ENCODE measurements around the gene ADCY7.

ADCY7 gene

DNA sequence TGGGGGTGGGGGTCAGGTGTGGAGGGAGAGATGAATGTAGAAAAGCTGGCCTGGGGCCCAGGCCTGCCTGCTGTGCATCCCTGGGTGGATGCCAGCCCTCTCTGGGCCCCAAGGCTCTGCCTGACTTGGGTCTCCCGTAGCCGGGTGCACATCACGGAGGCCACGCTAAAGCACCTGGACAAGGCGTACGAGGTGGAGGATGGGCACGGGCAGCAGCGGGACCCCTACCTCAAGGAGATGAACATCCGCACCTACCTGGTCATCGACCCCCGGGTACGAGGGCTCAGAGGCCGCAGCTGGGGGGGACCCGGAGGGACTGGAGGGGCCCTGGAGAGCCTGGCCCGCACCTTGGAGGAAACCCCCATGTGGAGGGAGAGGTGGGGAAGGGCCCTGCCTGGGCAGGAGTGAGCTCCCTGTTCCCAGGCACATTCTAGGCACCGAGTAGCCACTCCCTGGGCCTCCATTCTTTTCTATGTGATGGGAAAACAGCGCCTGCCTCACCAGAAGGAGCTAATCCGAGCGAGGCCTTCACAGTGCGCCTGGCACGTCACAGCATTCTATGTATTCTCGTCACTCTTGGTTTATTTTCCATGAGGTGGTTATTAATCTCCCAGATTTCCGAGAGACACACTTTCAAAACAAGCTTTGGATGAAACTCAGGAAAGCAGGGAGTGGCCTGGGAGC lies 34.7 kb downstream of the ADCY7 start:
- no peak for DNase-seq

GRCh38 chr16:50301626-50302471 lies 35.5 kb downstream of the ADCY7 start:
- no peak for DNase-seq

GRCh38 chr16:50302472-50303005 lies 36.2 kb downstream of the ADCY7 start:
- DNase-seq, result no peak

DNA sequence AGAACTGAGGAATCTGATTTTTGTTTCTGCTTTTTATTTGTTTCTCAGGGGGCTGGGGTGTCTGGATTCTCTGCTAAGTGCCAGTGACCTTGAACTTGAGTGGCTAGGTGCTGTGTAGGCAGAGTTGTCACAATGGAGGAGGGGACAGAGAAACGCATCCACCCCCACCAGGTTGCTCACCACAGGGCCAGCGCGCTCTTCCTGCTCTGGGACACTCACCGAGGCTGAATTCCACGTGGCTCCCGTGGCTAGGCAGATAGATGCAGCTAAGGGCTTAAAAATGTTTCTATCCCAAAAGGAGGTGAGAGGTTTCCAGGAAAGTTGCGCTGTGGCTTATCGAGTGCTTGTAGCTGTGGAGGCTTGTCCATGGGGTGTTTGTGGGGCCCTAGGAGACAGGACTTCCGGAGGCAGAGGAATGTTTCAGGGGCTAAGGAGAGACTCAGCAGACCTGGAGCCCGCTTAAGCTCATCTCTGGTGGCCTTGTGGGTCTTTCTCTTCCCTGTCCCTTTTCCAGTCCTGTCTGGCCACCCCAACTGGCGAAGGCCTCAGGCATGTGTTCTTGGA lies 36.8 kb downstream of the ADCY7 start:
- DNase-seq, result no peak

- no peak for DNase-seq
Observed at GRCh38 chr16:50303605-50304466, 37.5 kb downstream of the ADCY7 start.

DNA sequence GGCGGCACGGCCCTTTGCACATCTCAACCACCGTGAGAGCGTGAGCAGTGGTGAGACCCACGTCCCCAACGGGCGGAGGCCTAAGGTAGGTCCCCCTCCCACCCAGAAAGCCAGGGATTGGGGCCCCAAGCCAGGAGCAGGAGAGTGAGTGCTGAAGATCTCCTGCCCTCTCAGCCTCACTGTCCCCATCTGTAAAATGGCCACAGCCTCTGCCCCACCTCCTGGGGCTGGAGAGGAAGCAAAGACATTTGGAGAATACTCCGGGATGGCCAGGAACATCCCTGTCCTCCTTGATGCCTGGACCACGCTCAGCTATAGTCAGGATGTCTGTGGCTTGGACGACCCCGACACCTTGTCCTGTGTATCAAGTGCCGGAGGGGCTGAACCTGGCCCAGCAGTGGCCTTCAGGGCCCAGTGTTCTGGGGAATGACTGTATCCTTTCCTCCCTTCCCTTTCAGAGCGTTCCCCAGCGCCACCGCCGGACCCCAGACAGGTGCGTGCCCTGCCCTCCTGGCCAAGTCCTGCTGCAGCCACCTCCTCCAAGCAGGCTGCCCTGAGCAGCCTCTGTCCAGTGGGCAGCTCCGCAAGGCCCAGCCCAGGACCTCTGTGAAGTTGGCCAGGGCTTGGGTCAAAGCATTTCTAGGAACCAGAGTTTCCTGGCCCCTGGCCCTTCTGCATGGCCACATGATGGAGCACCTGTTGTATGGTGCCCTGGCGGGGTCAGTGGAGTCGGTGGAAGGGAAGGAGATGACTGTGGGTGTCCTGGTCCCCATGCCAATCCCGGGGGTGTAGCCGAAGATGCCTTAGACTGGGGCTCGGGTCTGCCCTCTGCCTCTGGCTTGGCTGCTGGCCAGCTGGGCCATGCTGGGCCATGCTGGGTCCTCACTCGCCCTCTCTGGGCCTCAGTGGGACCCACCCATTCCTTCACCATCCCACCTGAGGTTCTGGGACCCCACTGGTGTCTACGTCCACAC lies 38.4 kb downstream of the ADCY7 start:
- no peak for DNase-seq

- no peak for DNase-seq
Observed at GRCh38 chr16:50305441-50306061, 39.2 kb downstream of the ADCY7 start.

- DNase-seq, result no peak
Observed at GRCh38 chr16:50306287-50306686, 39.9 kb downstream of the ADCY7 start.

DNA sequence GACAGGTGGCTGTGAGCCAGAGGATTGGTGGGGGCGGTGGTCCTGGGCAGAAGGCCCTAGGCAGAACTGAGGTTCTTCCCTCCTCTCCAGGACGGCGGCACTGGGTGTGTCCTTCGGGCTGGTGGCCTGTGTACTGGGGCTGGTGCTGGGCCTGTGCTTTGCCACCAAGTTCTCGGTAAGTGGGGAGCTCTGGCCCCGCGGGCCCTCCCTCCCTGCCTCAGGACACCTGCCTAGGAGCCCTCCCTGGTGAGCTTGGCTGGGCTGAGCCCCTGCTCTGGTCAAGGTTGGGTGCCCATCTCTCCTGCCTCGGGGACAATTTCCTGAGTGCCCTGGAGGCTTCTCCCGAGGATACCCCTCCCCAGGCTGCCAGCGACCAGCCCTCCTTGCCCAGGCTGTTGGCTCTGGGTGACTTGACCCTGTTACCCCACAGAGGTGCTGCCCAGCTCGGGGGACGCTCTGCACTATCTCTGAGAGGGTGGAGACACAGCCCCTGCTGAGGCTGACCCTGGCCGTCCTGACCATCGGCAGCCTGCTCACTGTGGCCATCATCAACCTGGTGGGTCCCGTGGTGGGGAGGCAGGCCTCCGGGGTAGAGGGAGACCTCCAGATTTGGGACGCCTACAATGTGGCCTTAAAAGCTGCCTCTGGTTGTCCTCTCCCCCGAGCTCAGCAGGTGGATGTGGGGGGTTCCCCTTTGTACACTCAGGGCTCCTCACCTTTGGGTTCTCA lies 42.0 kb downstream of the ADCY7 start:
- DNase-seq, result no peak

DNA sequence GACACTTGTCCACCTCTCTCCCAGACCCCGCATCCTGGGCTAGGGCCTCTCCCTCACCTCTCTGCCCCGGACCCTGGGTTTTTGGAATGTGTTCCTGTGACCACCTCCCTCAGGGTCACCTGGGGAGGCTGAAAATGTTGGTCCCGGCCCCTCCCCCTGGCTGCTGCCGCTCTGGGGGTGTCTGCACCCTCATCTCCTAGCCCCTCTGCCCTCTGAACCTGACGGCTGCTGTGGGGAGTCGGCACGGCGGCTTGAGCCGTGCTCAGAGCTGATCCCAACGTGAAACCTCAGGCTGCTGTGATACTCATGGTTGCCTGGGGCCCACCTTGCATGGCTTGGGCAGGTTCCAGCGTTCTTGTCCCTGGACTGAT lies 42.8 kb downstream of the ADCY7 start:
- no peak for DNase-seq

DNA sequence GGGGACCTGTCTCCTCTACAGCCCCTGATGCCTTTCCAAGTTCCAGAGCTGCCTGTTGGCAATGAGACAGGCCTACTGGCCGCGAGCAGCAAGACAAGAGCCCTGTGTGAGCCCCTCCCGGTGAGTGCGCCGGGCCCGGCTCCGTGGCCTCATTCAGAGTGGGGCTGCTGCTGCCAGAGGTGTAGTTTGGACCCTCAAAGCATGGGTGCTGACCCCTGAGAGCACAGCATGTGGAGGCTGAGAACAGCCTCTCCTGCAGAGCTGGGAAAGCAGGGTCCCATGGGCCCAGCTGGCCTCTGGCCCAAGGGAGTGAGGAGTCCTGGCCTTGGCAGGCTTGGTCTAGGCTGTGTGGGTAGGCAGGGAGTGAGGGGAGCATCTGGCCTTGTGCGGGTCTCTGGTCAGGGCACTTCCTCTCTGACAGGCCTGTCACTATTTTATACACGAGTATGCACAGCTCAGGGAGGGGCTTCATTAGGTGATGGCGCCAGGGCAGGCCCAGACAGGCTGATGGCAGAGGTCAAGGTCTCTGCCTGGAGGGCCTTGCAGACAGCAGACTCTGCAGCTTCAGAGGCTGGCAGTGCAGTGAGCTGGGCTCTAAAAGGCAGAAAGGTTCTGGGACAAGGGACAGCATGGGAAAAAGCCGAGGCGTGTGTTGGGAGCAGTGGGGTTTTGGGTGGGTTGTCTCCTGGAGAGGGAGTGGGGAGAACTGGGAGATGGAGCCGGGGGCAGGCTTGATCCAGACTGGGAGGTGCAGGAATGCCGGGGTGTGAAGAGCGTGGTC lies 43.4 kb downstream of the ADCY7 start:
- no peak for DNase-seq

- DNase-seq, result no peak
Observed at GRCh38 chr16:50310308-50311133, 44.2 kb downstream of the ADCY7 start.

GRCh38 chr16:50311134-50311528 lies 44.8 kb downstream of the ADCY7 start:
- no peak for DNase-seq

GRCh38 chr16:50311891-50312501 lies 45.6 kb downstream of the ADCY7 start:
- no peak for DNase-seq

DNA sequence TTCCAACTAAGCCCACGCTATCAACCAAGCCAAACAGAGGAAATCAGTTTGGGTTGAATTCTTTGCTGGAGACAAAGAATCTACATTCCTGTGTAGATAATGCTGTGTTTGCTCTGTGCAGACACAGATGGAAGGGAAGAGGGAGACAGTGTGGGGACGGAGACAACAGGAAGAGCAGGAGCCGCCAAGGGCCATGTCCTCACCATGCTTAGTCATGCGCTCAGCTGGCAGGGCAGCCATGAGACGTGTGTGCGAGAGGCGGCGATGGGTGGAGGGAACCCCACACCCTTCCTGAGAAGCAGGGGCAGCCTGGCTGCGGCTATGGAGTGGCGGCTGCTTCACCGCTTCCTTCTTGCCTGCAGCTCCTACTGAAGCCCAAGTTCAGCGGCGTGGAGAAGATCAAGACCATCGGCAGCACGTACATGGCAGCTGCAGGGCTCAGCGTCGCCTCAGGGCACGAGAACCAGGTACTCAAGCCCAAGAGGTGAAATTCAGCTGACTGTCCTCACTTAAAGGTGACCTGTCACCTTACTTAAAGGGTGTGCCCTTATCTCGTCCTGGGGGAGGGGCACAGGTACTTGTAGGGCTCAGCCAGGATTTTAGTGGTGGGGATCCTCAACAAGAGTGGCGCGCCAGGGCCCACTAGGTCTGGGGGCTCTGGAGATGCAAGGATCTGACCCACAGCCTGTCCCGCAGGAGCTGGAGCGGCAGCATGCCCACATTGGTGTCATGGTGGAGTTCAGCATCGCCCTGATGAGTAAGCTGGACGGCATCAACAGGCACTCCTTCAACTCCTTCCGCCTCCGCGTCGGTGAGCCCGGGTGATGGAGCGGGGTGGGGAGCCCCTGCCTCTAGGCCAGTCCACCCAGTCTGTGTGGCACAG lies 47.5 kb downstream of the ADCY7 start:
- DNase-seq, result no peak

DNA sequence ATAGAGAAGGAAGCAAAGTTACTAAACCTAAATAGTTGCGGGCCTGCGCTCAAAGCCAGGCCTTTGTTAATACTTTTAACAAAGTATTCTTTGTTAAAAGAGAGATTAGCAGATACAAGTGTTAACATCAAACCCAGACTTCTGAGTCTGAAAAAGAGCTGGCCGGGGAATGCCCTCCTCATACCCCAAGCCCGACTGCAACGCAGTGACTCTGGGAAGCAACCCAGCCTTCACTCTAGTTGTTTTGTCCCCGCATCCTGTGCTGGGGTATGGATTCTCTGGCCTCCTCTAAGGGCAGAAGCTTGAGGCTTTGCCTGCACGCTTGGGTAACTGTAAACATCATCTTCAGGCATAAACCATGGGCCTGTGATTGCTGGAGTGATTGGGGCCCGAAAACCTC lies 48.3 kb downstream of the ADCY7 start:
- no peak for DNase-seq

- no peak for DNase-seq
Observed at GRCh38 chr16:50315346-50315997, 49.1 kb downstream of the ADCY7 start.

Data from GDM1 (cell line).